Measurements from ENCODE around the gene NHS. TPM values are rescaled to one million over a fixed set of nuclear protein-coding genes. Genes with fewer than 3 reads are reported as not detected.

Gene NHS
- polyA plus RNA-seq, 1 donor (not counting 4 experiments of a cell fraction or from before 2014, with no cell fraction given), result 5.4 TPM

DNA sequence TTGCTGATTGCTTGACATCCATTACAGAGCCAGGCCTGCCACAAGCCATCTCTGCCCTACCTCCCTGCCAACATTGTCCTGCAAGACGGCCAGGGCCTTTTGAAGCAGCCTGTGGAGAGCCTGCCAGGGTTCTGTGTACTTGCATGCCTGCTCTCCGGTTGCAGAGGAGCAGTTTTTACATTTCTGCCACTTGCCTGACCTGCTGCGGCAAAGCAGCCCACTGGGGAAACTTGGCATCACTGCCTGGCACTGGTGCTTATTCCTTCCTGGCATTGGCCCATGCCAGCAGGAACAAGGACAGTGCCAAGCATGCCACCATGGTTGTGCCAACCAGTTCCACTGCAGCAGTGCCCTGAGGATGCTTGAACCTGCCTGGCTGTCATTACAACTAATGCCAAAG lies 167.1 kb downstream of the NHS start:
- dilution Hi-C loops (cut with MboI; ENCODE audit: extremely low pct_ligation_motif_present, low sequenced_read_pairs), result no loop called here
- no peaks in the 10 kb centered on the region for H4K20me1 ChIP-seq (ENCODE audit: control insufficient read depth, extremely low read depth, insufficient read depth, low read length)
- H3K4me3 ChIP-seq (ENCODE audit: control insufficient read depth in 2 of 3, extremely low read depth in 1 of 3, insufficient read depth in 2 of 3, low read depth in 1 of 3, low read length in 3 of 3), result no peak overlapping the region
- DNase-seq (ENCODE audit: low read depth, low spot score) (no peak), FAIRE-seq (no peak)
- H3K27ac ChIP-seq (ENCODE audit: control insufficient read depth, insufficient read depth, low read length), result no peak overlapping the region
- H3K4me2 ChIP-seq (ENCODE audit: control insufficient read depth, extremely low read depth, insufficient read depth, low read depth, low read length), result no peak overlapping the region
- no peak overlapping the region for H3K9ac ChIP-seq (ENCODE audit: control insufficient read depth, extremely low read depth, insufficient read depth, low read length)
- no peaks in the 10 kb centered on the region for H3K27me3 ChIP-seq (ENCODE audit: control insufficient read depth, extremely low read depth, insufficient read depth, low read length)
- H3K79me2 ChIP-seq (ENCODE audit: control insufficient read depth, insufficient read depth, low read length), result no peaks in the 10 kb centered on the region
- no peak for TF ChIP-seq EZH2 (IDR thresholded peaks at IDR 0.05; ENCODE audit: low read length)
- no peak for TF ChIP-seq CTCF (optimal IDR thresholded peaks at IDR 0.05 in 1 of 3, IDR thresholded peaks at IDR 0.05 in 1 of 3, conservative IDR thresholded peaks at IDR 0.05 in 1 of 3; ENCODE audit: extremely low read depth in 1 of 3, insufficient read depth in 2 of 3, low read length in 3 of 3)
- peaks cover 2% of the 10 kb centered on the region for H3K4me1 ChIP-seq (ENCODE audit: control insufficient read depth, extremely low read depth, insufficient read depth, low read length)
- H3K9me1 ChIP-seq (ENCODE audit: control insufficient read depth, extremely low read depth, insufficient read depth, low read length), result no peaks in the 10 kb centered on the region
- H3K9me3 ChIP-seq (ENCODE audit: control insufficient read depth, low read depth, low read length), result no peaks in the 10 kb centered on the region
- H3K36me3 ChIP-seq (ENCODE audit: control insufficient read depth in 2 of 2, extremely low read depth in 1 of 2, insufficient read depth in 2 of 2, low read length in 2 of 2), result no peaks in the 10 kb centered on the region
- no peak overlapping the region for H2AFZ ChIP-seq (ENCODE audit: control insufficient read depth, low read length)

DNA sequence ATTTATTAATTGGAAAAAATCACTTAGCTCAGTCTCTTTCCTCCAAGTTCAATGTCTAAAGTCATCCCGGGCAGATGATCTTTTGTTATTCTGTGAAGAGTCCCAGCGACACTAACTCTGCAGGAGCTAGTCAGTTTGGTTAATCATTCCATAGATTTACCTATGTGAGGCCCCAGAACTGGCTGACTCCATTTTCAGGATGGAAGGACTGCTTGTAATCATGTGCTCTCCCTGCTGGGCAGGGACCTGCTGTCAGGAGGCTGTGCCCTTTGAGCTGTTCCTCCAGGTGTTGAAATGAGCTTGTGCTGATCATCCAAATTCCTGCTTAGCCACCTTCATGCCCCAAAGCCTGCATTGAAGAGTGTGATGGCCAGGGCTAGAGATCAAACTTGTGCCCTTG lies 169.8 kb downstream of the NHS start:
- TF ChIP-seq EZH2 (IDR thresholded peaks at IDR 0.05; ENCODE audit: low read length), result no peak
- no peak for TF ChIP-seq CTCF (optimal IDR thresholded peaks at IDR 0.05 in 1 of 3, IDR thresholded peaks at IDR 0.05 in 1 of 3, conservative IDR thresholded peaks at IDR 0.05 in 1 of 3; ENCODE audit: extremely low read depth in 1 of 3, insufficient read depth in 2 of 3, low read length in 3 of 3)
- Histone ChIP-seq H3K4me2 (ENCODE audit: control insufficient read depth, extremely low read depth, insufficient read depth, low read depth, low read length) (no peak overlapping the region), H3K27me3 (ENCODE audit: control insufficient read depth, extremely low read depth, insufficient read depth, low read length) (no peaks in the 10 kb centered on the region), H3K9me3 (ENCODE audit: control insufficient read depth, low read depth, low read length) (no peaks in the 10 kb centered on the region), H4K20me1 (ENCODE audit: control insufficient read depth, extremely low read depth, insufficient read depth, low read length) (no peaks in the 10 kb centered on the region), H3K9ac (ENCODE audit: control insufficient read depth, extremely low read depth, insufficient read depth, low read length) (no peak overlapping the region), H3K9me1 (ENCODE audit: control insufficient read depth, extremely low read depth, insufficient read depth, low read length) (no peaks in the 10 kb centered on the region), H3K79me2 (ENCODE audit: control insufficient read depth, insufficient read depth, low read length) (no peaks in the 10 kb centered on the region), H3K36me3 (ENCODE audit: control insufficient read depth in 2 of 2, extremely low read depth in 1 of 2, insufficient read depth in 2 of 2, low read length in 2 of 2) (no peaks in the 10 kb centered on the region), H2AFZ (ENCODE audit: control insufficient read depth, low read length) (no peak overlapping the region), H3K4me3 (ENCODE audit: control insufficient read depth in 2 of 3, extremely low read depth in 1 of 3, insufficient read depth in 2 of 3, low read depth in 1 of 3, low read length in 3 of 3) (no peak overlapping the region), H3K4me1 (ENCODE audit: control insufficient read depth, extremely low read depth, insufficient read depth, low read length) (peaks cover 24% of the 10 kb centered on the region), H3K27ac (ENCODE audit: control insufficient read depth, insufficient read depth, low read length) (no peak overlapping the region)
- dilution Hi-C loops (cut with MboI; ENCODE audit: extremely low pct_ligation_motif_present, low sequenced_read_pairs), result no loop called here
- no peak for FAIRE-seq
- DNase-seq (ENCODE audit: low read depth, low spot score), result no peak
